ENCODE data around the gene FHAD1. TPM values are rescaled to one million over a fixed set of nuclear protein-coding genes. Genes with fewer than 3 reads are reported as not detected.

Gene FHAD1
- total and polyA plus RNA-seq, 4 donors = under 0.01 to 0.13 (median 0.05) TPM; not detected in 1

DNA sequence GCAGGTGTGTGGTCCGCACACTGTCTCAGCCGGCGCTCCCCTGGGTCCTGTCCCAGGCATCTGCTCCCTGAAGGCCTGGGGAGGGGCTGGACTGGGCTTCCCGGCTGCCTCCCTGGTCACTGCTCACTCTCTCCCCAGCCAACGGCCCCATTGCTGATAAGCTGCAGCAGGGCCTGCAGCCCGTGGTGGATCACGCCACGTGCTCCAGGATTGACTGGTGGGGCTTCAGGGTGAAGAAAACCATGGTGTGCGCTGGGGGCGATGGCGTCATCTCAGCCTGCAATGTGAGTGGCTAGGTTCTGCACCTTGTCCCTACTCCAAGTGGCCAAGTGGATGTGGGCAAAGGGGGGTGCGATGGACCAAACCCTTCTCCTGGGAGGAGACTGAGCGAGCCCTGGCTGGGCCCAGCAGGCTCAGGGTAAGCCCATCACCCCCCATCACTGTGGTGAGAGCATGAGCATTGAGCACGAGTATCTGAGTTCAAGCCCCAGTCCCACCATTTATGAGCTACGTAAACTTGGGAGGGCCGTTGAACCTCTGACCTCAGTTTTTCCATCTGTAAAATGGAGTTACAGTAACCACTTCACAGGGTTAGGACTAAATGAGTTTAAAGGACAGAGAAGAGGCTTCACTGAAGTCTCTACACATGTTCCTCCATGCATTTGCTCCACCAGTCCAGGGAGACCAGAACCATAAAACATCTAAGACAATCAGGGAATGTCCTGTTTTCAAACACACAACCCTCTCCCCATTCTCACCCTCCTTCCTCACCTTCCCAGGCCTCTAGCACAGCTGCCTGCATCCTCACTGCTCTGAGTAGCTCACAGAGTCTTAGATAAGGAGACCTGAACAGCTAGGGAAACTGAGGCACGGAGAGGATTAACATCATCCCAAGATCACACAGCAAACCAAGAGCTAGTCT, 197.7 kb downstream of the FHAD1 start (continued):
- TF ChIP-seq REST (IDR thresholded peaks at IDR 0.05) (no peak), ZBTB33 (IDR thresholded peaks at IDR 0.05) (no peak)

DNA sequence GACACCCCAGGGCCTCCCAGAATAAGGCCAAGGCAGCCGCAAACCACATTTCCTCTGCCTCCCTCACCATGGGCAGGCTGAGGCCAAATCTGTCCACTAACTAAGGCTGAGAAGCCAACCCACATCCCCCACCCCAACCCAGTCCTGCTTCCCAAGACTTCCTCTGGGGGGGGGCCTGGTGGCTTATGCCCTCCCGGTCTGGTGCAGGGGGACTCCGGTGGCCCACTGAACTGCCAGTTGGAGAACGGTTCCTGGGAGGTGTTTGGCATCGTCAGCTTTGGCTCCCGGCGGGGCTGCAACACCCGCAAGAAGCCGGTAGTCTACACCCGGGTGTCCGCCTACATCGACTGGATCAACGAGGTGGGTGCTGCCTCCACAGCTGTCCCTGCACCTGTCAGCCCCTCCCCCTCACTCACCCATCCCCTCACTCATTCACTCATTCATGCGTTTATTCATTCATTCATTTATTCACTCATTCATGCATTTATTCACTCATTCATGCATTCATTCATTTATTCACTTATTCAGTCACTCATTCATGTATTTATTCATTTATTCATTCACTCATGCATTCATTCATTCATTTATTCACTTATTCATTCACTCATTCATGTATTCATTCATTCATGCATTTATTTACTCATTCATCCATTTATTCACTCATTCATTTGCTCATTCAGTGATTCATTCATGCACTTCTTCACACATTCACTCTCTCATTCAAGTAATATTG, 198.5 kb downstream of the FHAD1 start:
- 86% methylated on average over 14 of the region's 14 CpGs for WGBS
- Histone ChIP-seq H3K36me3 (ENCODE audit: control insufficient read depth in 4 of 4, insufficient read depth in 3 of 4, low read depth in 1 of 4, low read length in 3 of 4) (no peaks in the 10 kb centered on the region), H3K27me3 (ENCODE audit: control insufficient read depth in 4 of 4, insufficient read depth in 4 of 4, low read length in 3 of 4) (no peaks in the 10 kb centered on the region), H3K9me3 (ENCODE audit: control insufficient read depth in 4 of 4, low read length in 3 of 4) (no peaks in the 10 kb centered on the region), H3K27ac (ENCODE audit: low read depth in 1 of 2, low read length in 2 of 2) (no peak overlapping the region), H3K9ac (ENCODE audit: low read depth in 1 of 2, low read length in 2 of 2) (no peak overlapping the region), H3K4me1 (ENCODE audit: control insufficient read depth in 4 of 4, insufficient read depth in 4 of 4, low read length in 3 of 4) (no peaks in the 10 kb centered on the region), H3K4me3 (ENCODE audit: low read depth in 1 of 3, low read length in 3 of 3) (no peak overlapping the region)
- DNase-seq (ENCODE audit: low spot score) = no peak
- TF ChIP-seq GABPA (IDR thresholded peaks at IDR 0.05 in 1 of 2, conservative IDR thresholded peaks at IDR 0.05 in 1 of 2) = no peak
- no peak for TF ChIP-seq YY1 (IDR thresholded peaks at IDR 0.05)
- TF ChIP-seq RXRA (IDR thresholded peaks at IDR 0.05) = no peak
- TF ChIP-seq ZBTB33 (IDR thresholded peaks at IDR 0.05) = no peak
- no peak for TF ChIP-seq FOXA2 (IDR thresholded peaks at IDR 0.05)
- TF ChIP-seq HNF4A (conservative IDR thresholded peaks at IDR 0.05) = no peak
- no peak for TF ChIP-seq CTCF (IDR thresholded peaks at IDR 0.05; ENCODE audit: low read depth, low read length, missing input control)

Data from liver (tissue), 9 donors.